HFFc6 (cell line): Measurements from ENCODE around the gene ASTN2. TPM values are rescaled to one million over a fixed set of nuclear protein-coding genes. Genes with fewer than 3 reads are reported as not detected.
A peak's percentile ranks its signal among the peaks of the same experiment; 100 is the strongest.

Source experiments
- DNase-seq: peaks from one replicate; pipeline ENCODE4 v3.0.0-alpha.2; 2018
- H3K27ac Mint-ChIP-seq: 2 replicates; pipeline ENCODE4 v1.8.0; 2020; ENCODE audit warnings: mild to moderate bottlenecking, mixed read lengths
- H3K27me3 Mint-ChIP-seq: 2 replicates; pipeline ENCODE4 v1.8.0; 2021; ENCODE audit warnings: mild to moderate bottlenecking, moderate library complexity, mixed read lengths; ENCODE audit not compliant: insufficient read depth
- H3K36me3 Mint-ChIP-seq: 2 replicates; pipeline ENCODE4 v1.8.0; 2021; ENCODE audit warnings: low read depth, mixed read lengths
- H3K4me1 Mint-ChIP-seq: 2 replicates; pipeline ENCODE4 v1.8.0; 2020; ENCODE audit warnings: low read depth, mixed read lengths
- H3K4me3 Mint-ChIP-seq: 2 replicates; pipeline ENCODE4 v1.8.0; 2020; ENCODE audit warnings: mild to moderate bottlenecking, moderate library complexity, mixed read lengths
- H3K9me3 Mint-ChIP-seq: 2 replicates; pipeline ENCODE4 v1.8.0; 2020; ENCODE audit warnings: mild to moderate bottlenecking, mixed read lengths
- total RNA-seq, 6 experiments: library from RNA; stranded (reverse); fragmentation: NEBNext Ultra II Directional; extraction: Animal tissue kit (Norgen Biotek cat#: 25700); gene quantifications; 2 replicates in 1 of 6; 3 replicates in 5 of 6; pipeline ENCODE4 v1.2.3, GENCODE V29; 2021
- TF ChIP-seq, protein P1 (sequence below): fragments of 200-600 bp; sonication (generic); IDR thresholded peaks from 2 replicates; pipeline ENCODE4 v1.5.0; 2021; ENCODE audit warnings: antibody characterized with exemption, mild to moderate bottlenecking

ASTN2 gene
- total RNA-seq, 6 experiments from 2014 or later, result 7.3 to 9.7 (median 8.3) TPM

DNA sequence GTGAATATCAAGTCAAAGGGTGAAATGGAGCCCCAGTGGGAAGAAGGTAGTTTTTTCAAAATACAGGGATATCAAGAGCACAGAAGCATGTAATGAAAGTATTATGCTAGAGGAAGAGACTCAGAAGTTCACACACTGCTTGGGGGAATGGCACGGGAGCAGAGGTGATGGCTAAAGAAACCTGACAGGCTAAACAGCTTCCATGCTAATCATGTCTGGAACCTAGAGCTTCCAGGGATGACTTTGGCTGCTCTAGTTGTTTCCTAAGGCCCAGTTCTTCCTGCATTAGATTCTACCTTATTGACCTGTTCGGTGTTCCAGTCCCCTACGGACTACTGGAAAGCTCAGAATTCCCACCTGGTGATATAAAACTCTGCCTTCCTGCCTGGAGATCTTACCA is 693.4 kb downstream of the ASTN2 start:
- Mint-ChIP-seq H3K27ac (no peak overlapping the region), H3K27me3 (peaks cover 2% of the 10 kb centered on the region; the same call in 1 of the 2 replicates)
- TF ChIP-seq, protein P1, sequence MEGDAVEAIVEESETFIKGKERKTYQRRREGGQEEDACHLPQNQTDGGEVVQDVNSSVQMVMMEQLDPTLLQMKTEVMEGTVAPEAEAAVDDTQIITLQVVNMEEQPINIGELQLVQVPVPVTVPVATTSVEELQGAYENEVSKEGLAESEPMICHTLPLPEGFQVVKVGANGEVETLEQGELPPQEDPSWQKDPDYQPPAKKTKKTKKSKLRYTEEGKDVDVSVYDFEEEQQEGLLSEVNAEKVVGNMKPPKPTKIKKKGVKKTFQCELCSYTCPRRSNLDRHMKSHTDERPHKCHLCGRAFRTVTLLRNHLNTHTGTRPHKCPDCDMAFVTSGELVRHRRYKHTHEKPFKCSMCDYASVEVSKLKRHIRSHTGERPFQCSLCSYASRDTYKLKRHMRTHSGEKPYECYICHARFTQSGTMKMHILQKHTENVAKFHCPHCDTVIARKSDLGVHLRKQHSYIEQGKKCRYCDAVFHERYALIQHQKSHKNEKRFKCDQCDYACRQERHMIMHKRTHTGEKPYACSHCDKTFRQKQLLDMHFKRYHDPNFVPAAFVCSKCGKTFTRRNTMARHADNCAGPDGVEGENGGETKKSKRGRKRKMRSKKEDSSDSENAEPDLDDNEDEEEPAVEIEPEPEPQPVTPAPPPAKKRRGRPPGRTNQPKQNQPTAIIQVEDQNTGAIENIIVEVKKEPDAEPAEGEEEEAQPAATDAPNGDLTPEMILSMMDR, result no peak

DNA sequence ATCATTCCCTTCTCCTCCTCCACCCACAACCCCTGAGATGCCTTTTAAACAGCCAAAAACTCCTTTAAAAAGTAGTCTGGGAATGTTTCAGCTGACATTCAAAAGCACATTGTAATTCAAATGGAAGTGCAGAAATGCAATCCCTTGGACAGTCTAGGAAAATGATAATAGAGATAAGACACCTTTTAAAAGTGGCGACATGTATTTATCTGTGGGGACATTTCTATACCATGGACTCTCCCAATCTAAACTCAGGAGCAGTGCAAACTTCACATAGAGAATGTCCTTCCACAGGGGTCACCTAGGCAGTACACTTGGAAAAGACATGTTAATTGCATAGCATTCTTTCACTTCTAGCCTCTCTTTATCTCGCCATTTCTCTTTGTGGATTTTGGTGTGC is 694.7 kb downstream of the ASTN2 start:
- Mint-ChIP-seq H3K4me3 (no peak overlapping the region), H3K36me3 (no peaks in the 10 kb centered on the region), H3K27ac (no peak overlapping the region), H3K4me1 (peaks cover 24% of the 10 kb centered on the region), H3K27me3 (peaks cover 2% of the 10 kb centered on the region; the same call in 1 of the 2 replicates), H3K9me3 (no peaks in the 10 kb centered on the region)
- no peak for DNase-seq
- TF ChIP-seq, protein P1, result no peak

More for the DNA sequence above, 693.4 kb downstream of the ASTN2 start:
- Mint-ChIP-seq H3K4me1 (peaks cover 20% of the 10 kb centered on the region), H3K36me3 (no peaks in the 10 kb centered on the region), H3K9me3 (no peaks in the 10 kb centered on the region), H3K4me3 (no peak overlapping the region)
- DNase-seq, result no peak

DNA sequence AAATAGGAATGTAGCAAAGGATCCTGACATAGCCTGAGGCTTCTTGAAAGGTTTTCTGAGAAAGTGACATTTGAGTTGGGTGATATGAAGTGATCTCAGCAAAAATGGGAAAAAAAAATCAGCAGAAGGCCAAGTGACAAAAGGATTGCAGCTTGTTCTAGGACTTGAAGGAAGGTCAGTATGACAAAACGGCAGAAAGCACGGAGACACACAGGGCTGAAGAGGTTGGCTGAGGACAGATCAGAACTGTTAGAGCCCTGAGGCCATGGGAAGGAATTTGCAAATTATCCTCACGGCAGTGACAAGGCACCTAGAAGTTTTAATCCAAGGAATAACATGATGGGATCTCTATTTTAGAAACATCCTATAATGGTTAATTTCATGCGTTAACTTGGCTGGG is 696.7 kb downstream of the ASTN2 start:
- Mint-ChIP-seq H3K4me3 (no peak overlapping the region), H3K27me3 (peaks cover 4% of the 10 kb centered on the region; the same call in 1 of the 2 replicates), H3K36me3 (no peaks in the 10 kb centered on the region), H3K27ac (peak overlapping the region; percentile 9; the same call in 1 of the 2 replicates), H3K4me1 (peaks cover 24% of the 10 kb centered on the region), H3K9me3 (no peaks in the 10 kb centered on the region)
- TF ChIP-seq, protein P1, result no peak
- no peak for DNase-seq

DNA sequence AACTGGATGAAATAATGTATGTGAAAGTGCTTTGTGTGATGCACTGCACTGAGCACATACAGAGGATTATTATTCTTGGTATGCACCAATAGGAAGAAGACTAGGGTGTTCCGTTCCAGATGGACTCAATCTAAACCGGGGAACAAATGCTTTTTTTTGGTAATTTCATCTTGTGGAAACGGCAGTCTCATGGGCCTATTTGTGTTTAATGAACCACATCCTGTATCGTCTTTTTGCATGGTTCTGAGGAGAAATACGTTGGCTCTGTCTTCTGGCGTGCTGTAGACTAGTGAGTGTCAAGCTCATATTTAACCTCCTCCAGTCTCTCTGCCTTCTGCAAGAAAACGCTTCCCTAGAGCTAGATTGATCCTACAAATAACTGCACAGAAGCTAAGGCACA is 697.7 kb downstream of the ASTN2 start:
- no peaks in the 10 kb centered on the region for H3K36me3 Mint-ChIP-seq
- H3K4me1 Mint-ChIP-seq, result peaks cover 24% of the 10 kb centered on the region
- no peak overlapping the region; the same call in 1 of the 2 replicates for H3K4me3 Mint-ChIP-seq
- DNase-seq, result no peak
- TF ChIP-seq, protein P1, result no peak
- no peak overlapping the region; the same call in 1 of the 2 replicates for H3K27ac Mint-ChIP-seq
- peaks cover 4% of the 10 kb centered on the region; the same call in 1 of the 2 replicates for H3K27me3 Mint-ChIP-seq
- H3K9me3 Mint-ChIP-seq, result no peaks in the 10 kb centered on the region

DNA sequence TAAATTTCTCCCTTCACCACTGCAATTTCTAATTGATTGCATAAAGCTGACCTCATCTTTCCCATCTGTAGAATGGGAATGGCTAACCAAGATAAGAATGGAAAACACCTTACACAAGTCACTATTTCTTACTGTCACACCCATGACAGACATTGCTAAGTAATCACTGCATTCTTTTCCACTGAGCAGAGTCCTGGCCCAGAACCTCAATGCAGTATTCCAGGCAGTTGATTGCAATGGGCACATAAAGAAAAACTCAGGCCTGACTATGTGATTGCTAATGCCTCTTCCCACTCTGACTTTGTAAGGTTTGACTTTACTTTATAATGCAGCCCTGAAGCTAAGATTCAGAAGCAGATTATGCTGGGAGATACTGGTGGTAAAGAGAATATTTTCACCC is 698.4 kb downstream of the ASTN2 start:
- TF ChIP-seq, protein P1, result no peak
- H3K4me1 Mint-ChIP-seq, result peaks cover 24% of the 10 kb centered on the region
- peaks cover 4% of the 10 kb centered on the region; the same call in 1 of the 2 replicates for H3K27me3 Mint-ChIP-seq
- no peaks in the 10 kb centered on the region for H3K36me3 Mint-ChIP-seq
- no peaks in the 10 kb centered on the region for H3K9me3 Mint-ChIP-seq
- DNase-seq, result no peak
- no peak overlapping the region for H3K27ac Mint-ChIP-seq
- H3K4me3 Mint-ChIP-seq, result no peak overlapping the region
